ENCODE results near the gene VTI1A.

DNA sequence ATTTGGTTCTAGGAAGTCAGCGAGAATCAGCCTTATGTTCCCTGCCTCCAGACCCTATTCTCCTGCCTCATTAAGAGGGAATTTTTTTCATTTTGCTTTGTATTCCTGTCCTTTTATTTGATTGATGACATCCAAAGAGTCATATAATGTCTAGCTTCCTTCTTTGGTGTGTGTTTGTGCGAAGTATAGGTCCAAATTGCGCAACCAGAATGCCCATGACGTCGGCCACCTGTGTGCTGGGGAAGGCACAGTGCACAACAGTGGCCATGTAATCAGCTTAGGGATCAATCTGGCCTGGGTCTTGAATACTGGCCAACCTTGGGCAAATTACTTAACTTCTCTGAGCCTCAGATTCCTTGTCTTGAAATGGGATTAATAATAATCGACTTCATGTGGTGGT, 206.2 kb downstream of the VTI1A start:
- TF ChIP-seq HOXA7 (CRISPR knock-in tag; IDR thresholded peaks at IDR 0.05) (no peak), RCOR1 (IDR thresholded peaks at IDR 0.05; ENCODE audit: low read depth, low read length) (no peak), NFE2L2 (conservative IDR thresholded peaks at IDR 0.05; ENCODE audit: low read length) (no peak), MAZ (IDR thresholded peaks at IDR 0.05; ENCODE audit: borderline replicate concordance, low read depth, low read length) (no peak), POLR2A (IDR thresholded peaks at IDR 0.05; ENCODE audit: low read length) (no peak), CHD2 (IDR thresholded peaks at IDR 0.05; ENCODE audit: low read length, partially characterized antibody) (no peak), RAD21 (conservative IDR thresholded peaks at IDR 0.05 in 1 of 2, IDR thresholded peaks at IDR 0.05 in 1 of 2) (no peak), EP300 (IDR thresholded peaks at IDR 0.05) (no peak)
- TF ChIP-seq, protein P1, sequence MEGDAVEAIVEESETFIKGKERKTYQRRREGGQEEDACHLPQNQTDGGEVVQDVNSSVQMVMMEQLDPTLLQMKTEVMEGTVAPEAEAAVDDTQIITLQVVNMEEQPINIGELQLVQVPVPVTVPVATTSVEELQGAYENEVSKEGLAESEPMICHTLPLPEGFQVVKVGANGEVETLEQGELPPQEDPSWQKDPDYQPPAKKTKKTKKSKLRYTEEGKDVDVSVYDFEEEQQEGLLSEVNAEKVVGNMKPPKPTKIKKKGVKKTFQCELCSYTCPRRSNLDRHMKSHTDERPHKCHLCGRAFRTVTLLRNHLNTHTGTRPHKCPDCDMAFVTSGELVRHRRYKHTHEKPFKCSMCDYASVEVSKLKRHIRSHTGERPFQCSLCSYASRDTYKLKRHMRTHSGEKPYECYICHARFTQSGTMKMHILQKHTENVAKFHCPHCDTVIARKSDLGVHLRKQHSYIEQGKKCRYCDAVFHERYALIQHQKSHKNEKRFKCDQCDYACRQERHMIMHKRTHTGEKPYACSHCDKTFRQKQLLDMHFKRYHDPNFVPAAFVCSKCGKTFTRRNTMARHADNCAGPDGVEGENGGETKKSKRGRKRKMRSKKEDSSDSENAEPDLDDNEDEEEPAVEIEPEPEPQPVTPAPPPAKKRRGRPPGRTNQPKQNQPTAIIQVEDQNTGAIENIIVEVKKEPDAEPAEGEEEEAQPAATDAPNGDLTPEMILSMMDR (IDR thresholded peaks at IDR 0.05): no peak
- TF ChIP-seq, protein P2, sequence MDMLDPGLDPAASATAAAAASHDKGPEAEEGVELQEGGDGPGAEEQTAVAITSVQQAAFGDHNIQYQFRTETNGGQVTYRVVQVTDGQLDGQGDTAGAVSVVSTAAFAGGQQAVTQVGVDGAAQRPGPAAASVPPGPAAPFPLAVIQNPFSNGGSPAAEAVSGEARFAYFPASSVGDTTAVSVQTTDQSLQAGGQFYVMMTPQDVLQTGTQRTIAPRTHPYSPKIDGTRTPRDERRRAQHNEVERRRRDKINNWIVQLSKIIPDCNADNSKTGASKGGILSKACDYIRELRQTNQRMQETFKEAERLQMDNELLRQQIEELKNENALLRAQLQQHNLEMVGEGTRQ (IDR thresholded peaks at IDR 0.05): no peak
- TF ChIP-seq, protein P3, sequence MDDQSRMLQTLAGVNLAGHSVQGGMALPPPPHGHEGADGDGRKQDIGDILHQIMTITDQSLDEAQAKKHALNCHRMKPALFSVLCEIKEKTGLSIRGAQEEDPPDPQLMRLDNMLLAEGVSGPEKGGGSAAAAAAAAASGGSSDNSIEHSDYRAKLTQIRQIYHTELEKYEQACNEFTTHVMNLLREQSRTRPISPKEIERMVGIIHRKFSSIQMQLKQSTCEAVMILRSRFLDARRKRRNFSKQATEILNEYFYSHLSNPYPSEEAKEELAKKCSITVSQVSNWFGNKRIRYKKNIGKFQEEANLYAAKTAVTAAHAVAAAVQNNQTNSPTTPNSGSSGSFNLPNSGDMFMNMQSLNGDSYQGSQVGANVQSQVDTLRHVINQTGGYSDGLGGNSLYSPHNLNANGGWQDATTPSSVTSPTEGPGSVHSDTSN (IDR thresholded peaks at IDR 0.05): no peak

All from A549 (cell line).